HepG2 (cell line): Measurements from ENCODE around the gene ZFHX3. TPM values are rescaled to one million over a fixed set of nuclear protein-coding genes. Genes with fewer than 3 reads are reported as not detected.

Experiments
- ATAD3A ChIP-seq: sonication (generic); formaldehyde crosslinking; IDR thresholded peaks from 2 replicates; pipeline ENCODE4 v1.4.0; 2020; ENCODE audit warnings: missing genetic modification reagents
- FOXC1 ChIP-seq: sonication (generic); formaldehyde crosslinking; IDR thresholded peaks from 2 replicates; pipeline ENCODE4 v1.8.0; 2022; ENCODE audit warnings: mild to moderate bottlenecking, missing genetic modification reagents, borderline replicate concordance
- GFI1 ChIP-seq: sonication (generic); formaldehyde crosslinking; IDR thresholded peaks from 2 replicates; pipeline ENCODE4 v1.5.0; 2020; ENCODE audit warnings: missing genetic modification reagents, mild to moderate bottlenecking, borderline replicate concordance
- HDAC1 ChIP-seq: sonication (generic); formaldehyde crosslinking; IDR thresholded peaks from 2 replicates; pipeline ENCODE4 v1.5.1; 2020; ENCODE audit warnings: mild to moderate bottlenecking, missing genetic modification reagents
- KDM1A ChIP-seq: IDR thresholded peaks from 2 replicates; pipeline ENCODE4 v1.6.1; 2016; ENCODE audit warnings: missing compliant biosample characterization
- MAF1 ChIP-seq: sonication (generic); formaldehyde crosslinking; IDR thresholded peaks from 2 replicates; pipeline ENCODE4 v1.5.0; 2020; ENCODE audit warnings: missing genetic modification reagents, borderline replicate concordance
- MAFF ChIP-seq: IDR thresholded peaks from 2 replicates; pipeline ENCODE4 v1.6.1; 2011; ENCODE audit warnings: low read depth, low read length, improper control_type of control experiment
- NFYB ChIP-seq: sonication (generic); formaldehyde crosslinking; IDR thresholded peaks from 2 replicates; pipeline ENCODE4 v1.4.0; 2020; ENCODE audit warnings: missing genetic modification reagents
- SSRP1 ChIP-seq: IDR thresholded peaks from 2 replicates; pipeline ENCODE4 v1.6.1; 2016; ENCODE audit warnings: control low read depth
- STAT5B ChIP-seq: sonication (generic); formaldehyde crosslinking; IDR thresholded peaks from 2 replicates; pipeline ENCODE4 v1.4.0; 2020; ENCODE audit warnings: missing genetic modification reagents
- TAF1 ChIP-seq: sonication (generic); formaldehyde crosslinking; IDR thresholded peaks from 2 replicates; pipeline ENCODE4 v1.4.0; 2020; ENCODE audit warnings: missing genetic modification reagents
- ZNF501 ChIP-seq: sonication (generic); formaldehyde crosslinking; IDR thresholded peaks from 2 replicates; pipeline ENCODE4 v1.5.1; 2020; ENCODE audit warnings: mild to moderate bottlenecking, moderate library complexity, missing genetic modification reagents
- ZNF547 ChIP-seq: sonication (generic); formaldehyde crosslinking; IDR thresholded peaks from 2 replicates; pipeline ENCODE4 v1.5.1; 2020; ENCODE audit warnings: mild to moderate bottlenecking, missing genetic modification reagents
- ZNF562 ChIP-seq: sonication (generic); formaldehyde crosslinking; IDR thresholded peaks from 2 replicates; pipeline ENCODE4 v1.8.0; 2022; ENCODE audit warnings: missing genetic modification reagents, borderline replicate concordance
- ZNF703 ChIP-seq: sonication (generic); formaldehyde crosslinking; IDR thresholded peaks from 2 replicates; pipeline ENCODE4 v1.5.1; 2020; ENCODE audit warnings: missing genetic modification reagents, mild to moderate bottlenecking, moderate library complexity, borderline replicate concordance
- polyA plus RNA-seq, 8 experiments: library from polyadenylated mRNA; depleted of rRNA in 3 of 8; stranded (reverse) in 7 of 8; unstranded in 1 of 8; fragments of >200 nt; fragmentation: Illumina TruSeq in 4 of 8; extraction: Trizol in 4 of 8; gene quantifications; 2 replicates each; pipeline versions ENCODE4 v1.2.1 to v1.2.3, GENCODE V29; 2011 to 2016; ENCODE audit warnings: low read depth in 4 of 8, missing spikeins in 1 of 8, mixed read lengths in 1 of 8; ENCODE audit not compliant: insufficient read depth in 1 of 8
- total RNA-seq, 5 experiments: library from RNA; depleted of rRNA; stranded (reverse); fragments of >200 nt; fragmentation: Illumina TruSeq; extraction: Trizol; gene quantifications; 2 replicates each; pipeline ENCODE4 v1.2.3, GENCODE V29; 2016; ENCODE audit warnings: low read depth in 1 of 5
- TF ChIP-seq, protein P1 (sequence below): sonication (generic); formaldehyde crosslinking; IDR thresholded peaks from 2 replicates; pipeline ENCODE4 v1.4.0; 2020; ENCODE audit warnings: missing genetic modification reagents; ENCODE audit errors: not compliant biosample characterization
- TF ChIP-seq, protein P2 (sequence below): IDR thresholded peaks from 2 replicates; pipeline ENCODE4 v1.6.1; 2016; ENCODE audit warnings: control low read depth
- TF ChIP-seq, protein P3 (sequence below): sonication (generic); formaldehyde crosslinking; IDR thresholded peaks from 2 replicates; pipeline ENCODE4 v1.4.0; 2020; ENCODE audit warnings: mild to moderate bottlenecking, missing genetic modification reagents
- TF ChIP-seq, protein P4 (sequence below): sonication (generic); formaldehyde crosslinking; IDR thresholded peaks from 2 replicates; pipeline ENCODE4 v1.8.1; 2023; ENCODE audit warnings: mild to moderate bottlenecking, missing genetic modification reagents, borderline replicate concordance
- TF ChIP-seq, protein P5 (sequence below): sonication (generic); IDR thresholded peaks from 2 replicates; pipeline ENCODE4 v1.6.1; 2016; ENCODE audit warnings: low read depth, borderline replicate concordance
- TF ChIP-seq, protein P6 (sequence below): IDR thresholded peaks from 2 replicates; pipeline ENCODE4 v1.6.1; 2012; ENCODE audit warnings: inconsistent platforms
- TF ChIP-seq, protein P7 (sequence below): sonication (generic); formaldehyde crosslinking; conservative IDR thresholded peaks from 2 replicates; pipeline ENCODE4 v1.8.1; 2023; ENCODE audit warnings: missing genetic modification reagents

The ZFHX3 gene
- total and polyA plus RNA-seq, 2 of the 13 experiments (the other 11 are each of a cell fraction or from before 2014, with no cell fraction given) = 5.0 to 6.0 TPM

DNA sequence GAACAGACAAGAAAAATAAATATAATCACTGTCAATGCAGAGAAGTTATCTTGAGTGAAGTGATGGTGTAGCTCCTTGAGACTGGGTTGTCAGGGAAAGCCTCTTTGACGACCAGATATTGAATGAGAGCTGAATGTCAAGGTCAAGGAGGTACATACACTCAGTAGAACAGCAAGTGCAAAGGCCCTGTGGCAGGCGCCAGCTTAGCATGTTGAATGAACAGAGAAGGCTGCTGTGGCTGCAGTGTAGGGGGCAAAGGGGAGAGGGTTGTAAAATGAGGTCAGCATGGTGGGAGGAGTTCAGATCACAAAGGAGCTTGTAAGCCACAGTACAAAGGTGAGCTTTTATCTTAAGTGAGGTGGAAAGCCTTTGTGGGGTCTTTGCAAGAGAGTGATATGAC lies 111.5 kb downstream of the ZFHX3 start (continued):
- TF ChIP-seq TAF1 (CRISPR knock-in tag) (no peak), SSRP1 (CRISPR knock-in tag) (no peak), STAT5B (CRISPR knock-in tag) (no peak), MAF1 (CRISPR knock-in tag) (no peak), ZNF547 (CRISPR knock-in tag) (no peak), GFI1 (CRISPR knock-in tag) (peak; percentile 68), FOXC1 (CRISPR knock-in tag) (no peak), ATAD3A (CRISPR knock-in tag) (no peak), HDAC1 (CRISPR knock-in tag) (peak; percentile 37; the same call in 1 of the 2 replicates), MAFF (no peak), ZNF501 (CRISPR knock-in tag) (no peak), NFYB (no peak), ZNF562 (CRISPR knock-in tag) (no peak), KDM1A (CRISPR knock-in tag) (peak; percentile 88), ZNF703 (CRISPR knock-in tag) (no peak)
- TF ChIP-seq, protein P1, sequence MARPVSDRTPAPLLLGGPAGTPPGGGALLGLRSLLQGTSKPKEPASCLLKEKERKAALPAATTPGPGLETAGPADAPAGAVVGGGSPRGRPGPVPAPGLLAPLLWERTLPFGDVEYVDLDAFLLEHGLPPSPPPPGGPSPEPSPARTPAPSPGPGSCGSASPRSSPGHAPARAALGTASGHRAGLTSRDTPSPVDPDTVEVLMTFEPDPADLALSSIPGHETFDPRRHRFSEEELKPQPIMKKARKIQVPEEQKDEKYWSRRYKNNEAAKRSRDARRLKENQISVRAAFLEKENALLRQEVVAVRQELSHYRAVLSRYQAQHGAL (CRISPR knock-in tag) = no peak
- TF ChIP-seq, protein P2, sequence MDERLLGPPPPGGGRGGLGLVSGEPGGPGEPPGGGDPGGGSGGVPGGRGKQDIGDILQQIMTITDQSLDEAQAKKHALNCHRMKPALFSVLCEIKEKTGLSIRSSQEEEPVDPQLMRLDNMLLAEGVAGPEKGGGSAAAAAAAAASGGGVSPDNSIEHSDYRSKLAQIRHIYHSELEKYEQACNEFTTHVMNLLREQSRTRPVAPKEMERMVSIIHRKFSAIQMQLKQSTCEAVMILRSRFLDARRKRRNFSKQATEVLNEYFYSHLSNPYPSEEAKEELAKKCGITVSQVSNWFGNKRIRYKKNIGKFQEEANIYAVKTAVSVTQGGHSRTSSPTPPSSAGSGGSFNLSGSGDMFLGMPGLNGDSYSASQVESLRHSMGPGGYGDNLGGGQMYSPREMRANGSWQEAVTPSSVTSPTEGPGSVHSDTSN (CRISPR knock-in tag) = no peak
- TF ChIP-seq, protein P3, sequence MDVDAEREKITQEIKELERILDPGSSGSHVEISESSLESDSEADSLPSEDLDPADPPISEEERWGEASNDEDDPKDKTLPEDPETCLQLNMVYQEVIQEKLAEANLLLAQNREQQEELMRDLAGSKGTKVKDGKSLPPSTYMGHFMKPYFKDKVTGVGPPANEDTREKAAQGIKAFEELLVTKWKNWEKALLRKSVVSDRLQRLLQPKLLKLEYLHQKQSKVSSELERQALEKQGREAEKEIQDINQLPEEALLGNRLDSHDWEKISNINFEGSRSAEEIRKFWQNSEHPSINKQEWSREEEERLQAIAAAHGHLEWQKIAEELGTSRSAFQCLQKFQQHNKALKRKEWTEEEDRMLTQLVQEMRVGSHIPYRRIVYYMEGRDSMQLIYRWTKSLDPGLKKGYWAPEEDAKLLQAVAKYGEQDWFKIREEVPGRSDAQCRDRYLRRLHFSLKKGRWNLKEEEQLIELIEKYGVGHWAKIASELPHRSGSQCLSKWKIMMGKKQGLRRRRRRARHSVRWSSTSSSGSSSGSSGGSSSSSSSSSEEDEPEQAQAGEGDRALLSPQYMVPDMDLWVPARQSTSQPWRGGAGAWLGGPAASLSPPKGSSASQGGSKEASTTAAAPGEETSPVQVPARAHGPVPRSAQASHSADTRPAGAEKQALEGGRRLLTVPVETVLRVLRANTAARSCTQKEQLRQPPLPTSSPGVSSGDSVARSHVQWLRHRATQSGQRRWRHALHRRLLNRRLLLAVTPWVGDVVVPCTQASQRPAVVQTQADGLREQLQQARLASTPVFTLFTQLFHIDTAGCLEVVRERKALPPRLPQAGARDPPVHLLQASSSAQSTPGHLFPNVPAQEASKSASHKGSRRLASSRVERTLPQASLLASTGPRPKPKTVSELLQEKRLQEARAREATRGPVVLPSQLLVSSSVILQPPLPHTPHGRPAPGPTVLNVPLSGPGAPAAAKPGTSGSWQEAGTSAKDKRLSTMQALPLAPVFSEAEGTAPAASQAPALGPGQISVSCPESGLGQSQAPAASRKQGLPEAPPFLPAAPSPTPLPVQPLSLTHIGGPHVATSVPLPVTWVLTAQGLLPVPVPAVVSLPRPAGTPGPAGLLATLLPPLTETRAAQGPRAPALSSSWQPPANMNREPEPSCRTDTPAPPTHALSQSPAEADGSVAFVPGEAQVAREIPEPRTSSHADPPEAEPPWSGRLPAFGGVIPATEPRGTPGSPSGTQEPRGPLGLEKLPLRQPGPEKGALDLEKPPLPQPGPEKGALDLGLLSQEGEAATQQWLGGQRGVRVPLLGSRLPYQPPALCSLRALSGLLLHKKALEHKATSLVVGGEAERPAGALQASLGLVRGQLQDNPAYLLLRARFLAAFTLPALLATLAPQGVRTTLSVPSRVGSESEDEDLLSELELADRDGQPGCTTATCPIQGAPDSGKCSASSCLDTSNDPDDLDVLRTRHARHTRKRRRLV = no peak
- TF ChIP-seq, protein P4, sequence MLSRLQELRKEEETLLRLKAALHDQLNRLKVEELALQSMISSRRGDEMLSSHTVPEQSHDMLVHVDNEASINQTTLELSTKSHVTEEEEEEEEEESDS (CRISPR knock-in tag) = no peak
- TF ChIP-seq, protein P5, sequence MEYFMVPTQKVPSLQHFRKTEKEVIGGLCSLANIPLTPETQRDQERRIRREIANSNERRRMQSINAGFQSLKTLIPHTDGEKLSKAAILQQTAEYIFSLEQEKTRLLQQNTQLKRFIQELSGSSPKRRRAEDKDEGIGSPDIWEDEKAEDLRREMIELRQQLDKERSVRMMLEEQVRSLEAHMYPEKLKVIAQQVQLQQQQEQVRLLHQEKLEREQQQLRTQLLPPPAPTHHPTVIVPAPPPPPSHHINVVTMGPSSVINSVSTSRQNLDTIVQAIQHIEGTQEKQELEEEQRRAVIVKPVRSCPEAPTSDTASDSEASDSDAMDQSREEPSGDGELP = no peak
- TF ChIP-seq, protein P6, sequence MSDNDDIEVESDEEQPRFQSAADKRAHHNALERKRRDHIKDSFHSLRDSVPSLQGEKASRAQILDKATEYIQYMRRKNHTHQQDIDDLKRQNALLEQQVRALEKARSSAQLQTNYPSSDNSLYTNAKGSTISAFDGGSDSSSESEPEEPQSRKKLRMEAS = 0 out of 2 replicates have a peak, but pooled peaks have one; percentile 39
- TF ChIP-seq, protein P7, sequence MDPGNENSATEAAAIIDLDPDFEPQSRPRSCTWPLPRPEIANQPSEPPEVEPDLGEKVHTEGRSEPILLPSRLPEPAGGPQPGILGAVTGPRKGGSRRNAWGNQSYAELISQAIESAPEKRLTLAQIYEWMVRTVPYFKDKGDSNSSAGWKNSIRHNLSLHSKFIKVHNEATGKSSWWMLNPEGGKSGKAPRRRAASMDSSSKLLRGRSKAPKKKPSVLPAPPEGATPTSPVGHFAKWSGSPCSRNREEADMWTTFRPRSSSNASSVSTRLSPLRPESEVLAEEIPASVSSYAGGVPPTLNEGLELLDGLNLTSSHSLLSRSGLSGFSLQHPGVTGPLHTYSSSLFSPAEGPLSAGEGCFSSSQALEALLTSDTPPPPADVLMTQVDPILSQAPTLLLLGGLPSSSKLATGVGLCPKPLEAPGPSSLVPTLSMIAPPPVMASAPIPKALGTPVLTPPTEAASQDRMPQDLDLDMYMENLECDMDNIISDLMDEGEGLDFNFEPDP (CRISPR knock-in tag) = no peak
